B cell (primary cell): ENCODE results near the gene ZNF428. TPM values are rescaled to one million over a fixed set of nuclear protein-coding genes. Genes with fewer than 3 reads are reported as not detected.
"Not testable (repeated sequence)": the region's sequence is repeated elsewhere in the genome, so short reads cannot be mapped to it uniquely, and the experiment has no call there.

ENCODE experiments used
- ATAC-seq: fragments of 200-7000 bp; cut with Tn5 transposase; one replicate; pipeline ENCODE4 v1.10.0; 2021; ENCODE audit warnings: low read depth, mild to moderate bottlenecking, moderate number of reproducible peaks, moderate library complexity
- CTCF ChIA-PET: fragments of 350-600 bp; sonication (Branson Sonifier 250); formaldehyde crosslinking; loops from one replicate; lab custom pipeline; 2021; ENCODE audit warnings: antibody characterized with exemption, inconsistent platforms; lab: Charles Lee
- POLR2A ChIA-PET: fragments of 350-600 bp; sonication (Branson Sonifier 250); formaldehyde crosslinking; loops from one replicate; lab custom pipeline; 2021; ENCODE audit warnings: antibody characterized with exemption; lab: Charles Lee
- DNase-seq: peaks from one replicate; pipeline ENCODE4 v3.0.0; 2013
- H2AFZ ChIP-seq: 2 replicates; pipeline ENCODE4 v1.6.1; 2012; ENCODE audit warnings: mild to moderate bottlenecking, low read depth, low read length; ENCODE audit not compliant: insufficient read depth, poor library complexity, severe bottlenecking
- H3K27ac ChIP-seq, 2 donors: 1 replicate in 1 of 2; 2 replicates in 1 of 2; pipeline ENCODE4 v1.5.1; 2012 to 2013; ENCODE audit warnings: low read length in 2 of 2, mild to moderate bottlenecking in 2 of 2, moderate library complexity in 1 of 2
- H3K27me3 ChIP-seq, 4 experiments: fragments of 200-600 bp in 1 of 4; sonication (generic) in 1 of 4; replicated peaks in 1 of 4; 1 replicate in 2 of 4; 2 replicates in 2 of 4; pipeline versions ENCODE4 v1.6.1 to v1.7.0; 2013 to 2016; ENCODE audit warnings: low read length in 3 of 4, mild to moderate bottlenecking in 2 of 4, mixed read lengths in 1 of 4, moderate library complexity in 1 of 4; ENCODE audit not compliant: insufficient read depth in 4 of 4, control insufficient read depth in 3 of 4; ENCODE audit errors: control extremely low read depth in 1 of 4
- H3K36me3 ChIP-seq, 2 experiments: replicated peaks in 1 of 2; 1 replicate in 1 of 2; 2 replicates in 1 of 2; pipeline versions ENCODE4 v1.6.1 to v1.7.1; 2013; ENCODE audit warnings: low read length in 1 of 2; ENCODE audit not compliant: insufficient read depth in 2 of 2, control insufficient read depth in 1 of 2; ENCODE audit errors: control extremely low read depth in 1 of 2, extremely low read depth in 1 of 2
- H3K4me1 ChIP-seq, 2 donors: fragments of 200-600 bp in 1 of 2; sonication (generic) in 1 of 2; 1 replicate in 1 of 2; 2 replicates in 1 of 2; pipeline versions ENCODE4 v1.5.1 to v1.6.1; 2013 to 2017; ENCODE audit warnings: low read length in 2 of 2; ENCODE audit not compliant: control insufficient read depth in 2 of 2, insufficient read depth in 2 of 2
- H3K4me2 ChIP-seq: replicated peaks from 2 replicates; pipeline ENCODE3; 2012; ENCODE audit warnings: mild to moderate bottlenecking, low read depth, low read length; ENCODE audit not compliant: poor library complexity, severe bottlenecking
- H3K4me3 ChIP-seq, 5 experiments: fragments of 200-600 bp in 1 of 5; sonication (generic) in 1 of 5; 1 replicate in 3 of 5; 2 replicates in 2 of 5; pipeline versions ENCODE4 v1.5.1 to v1.7.0; 2011 to 2016; ENCODE audit warnings: low read length in 4 of 5, mild to moderate bottlenecking in 4 of 5, low read depth in 2 of 5, control low read depth in 1 of 5, moderate library complexity in 1 of 5; ENCODE audit not compliant: insufficient read depth in 1 of 5; ENCODE audit errors: control extremely low read depth in 1 of 5, extremely low read depth in 1 of 5
- H3K79me2 ChIP-seq: fragments of 200-600 bp; sonication (generic); one replicate; pipeline ENCODE4 v1.6.0; 2016; ENCODE audit warnings: low read length; ENCODE audit not compliant: control insufficient read depth, insufficient read depth
- H3K9ac ChIP-seq: fragments of 200-600 bp; sonication (generic); 2 replicates; pipeline ENCODE4 v1.6.1; 2017; ENCODE audit warnings: mild to moderate bottlenecking, low read length, moderate library complexity
- H3K9me3 ChIP-seq, 3 donors: one replicate each; pipeline versions ENCODE4 v1.6.1 to v1.7.1; 2013; ENCODE audit warnings: low read length in 2 of 3; ENCODE audit not compliant: control insufficient read depth in 2 of 3, insufficient read depth in 1 of 3; ENCODE audit errors: control extremely low read depth in 1 of 3
- H4K20me1 ChIP-seq: 2 replicates; pipeline ENCODE4 v1.6.0; 2012; ENCODE audit warnings: mild to moderate bottlenecking, low read length; ENCODE audit not compliant: insufficient read depth, control insufficient read depth, poor library complexity, severe bottlenecking
- H3K27ac Mint-ChIP-seq: one replicate; pipeline ENCODE4 v1.8.0; 2021; ENCODE audit warnings: mixed read lengths
- H3K27me3 Mint-ChIP-seq: one replicate; pipeline ENCODE4 v1.8.0; 2021; ENCODE audit warnings: mixed read lengths
- H3K4me1 Mint-ChIP-seq: one replicate; pipeline ENCODE4 v1.8.0; 2021; ENCODE audit warnings: mixed read lengths
- H3K4me3 Mint-ChIP-seq: one replicate; pipeline ENCODE4 v1.8.0; 2021; ENCODE audit warnings: mixed read lengths
- H3K9me3 Mint-ChIP-seq: one replicate; pipeline ENCODE4 v1.8.0; 2022; ENCODE audit warnings: mixed read lengths; ENCODE audit not compliant: insufficient read depth
- CTCF ChIP-seq: fragments of 200-600 bp; IDR thresholded peaks from one replicate; pipeline ENCODE4 v1.8.0; 2022; ENCODE audit warnings: antibody characterized with exemption, mild to moderate bottlenecking
- EZH2 ChIP-seq: IDR thresholded peaks from 2 replicates; pipeline ENCODE4 v1.6.1; 2012; ENCODE audit warnings: borderline replicate concordance, low read depth, mild to moderate bottlenecking, moderate library complexity, low read length; ENCODE audit not compliant: insufficient read depth, poor library complexity, severe bottlenecking
- WGBS: methylation state at CpG from one replicate; pipeline ENCODE4 v1.1.5; 2013; ENCODE audit warnings: missing lambda C conversion rate; ENCODE audit not compliant: insufficient coverage; 5-methylcytosine and 5-hydroxymethylcytosine counted together
- intact Hi-C: fragments of 100-400 bp; cut with micrococcal nuclease; formaldehyde crosslinking; loops from one replicate; pipeline ENCODE4 v1.10.0; 2022
- polyA plus RNA-seq: library from polyadenylated mRNA; depleted of rRNA; stranded (reverse); fragments of >200 nt; gene quantifications from 2 replicates; pipeline ENCODE4 v1.2.3, GENCODE V29; 2012
- total RNA-seq, 2 donors: library from RNA; stranded (reverse); fragments of 120-200 nt in 1 of 2; gene quantifications; 1 replicate in 1 of 2; 2 replicates in 1 of 2; pipeline versions ENCODE4 v1.2.3 to v1.2.4, GENCODE V29; 2013 to 2022

Gene ZNF428
- total and polyA plus RNA-seq, 2 donors (not counting 1 experiment from before 2014, with no cell fraction given), result 16.9 to 19.7 TPM

DNA sequence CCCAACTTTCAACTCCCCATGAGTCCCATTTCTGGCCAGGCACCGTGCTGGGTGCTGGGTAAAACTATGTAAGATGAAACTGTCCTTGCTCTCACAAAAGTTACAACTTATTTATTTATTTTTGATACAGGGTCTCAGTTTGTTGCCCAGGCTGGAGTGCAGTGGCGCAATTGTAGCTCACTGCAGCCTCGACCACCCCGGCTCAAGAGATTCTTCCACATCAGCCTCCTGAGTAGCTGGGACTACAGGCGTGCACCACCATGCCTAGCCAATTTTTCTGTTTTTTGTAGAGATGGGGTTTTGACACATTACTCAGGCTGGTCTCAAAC, 33.1 kb upstream of the ZNF428 start:
- Histone ChIP-seq H3K9ac (no peak overlapping the region), H3K36me3 (no peaks in the 10 kb centered on the region), H3K4me2 (no peak overlapping the region), H3K79me2 (no peaks in the 10 kb centered on the region), H3K4me3 (no peak overlapping the region), H3K27ac (no peak overlapping the region), H3K9me3 (peaks cover 0 to 10% (median 0%) of the 10 kb centered on the region in 3 donors), H2AFZ (no peak overlapping the region), H3K4me1 (peaks cover 0 to 5% of the 10 kb centered on the region in 2 donors), H4K20me1 (no peaks in the 10 kb centered on the region), H3K27me3 (no peaks in the 10 kb centered on the region)
- H3K27me3 Mint-ChIP-seq, result no peaks in the 10 kb centered on the region
- intact Hi-C loops, result loop anchor here (1.0 kb wide), 1 partner anchor 97 kb away; no protein-coding TSS in a partner anchor
- 92% methylated on average over 4 of the region's 5 CpGs for WGBS
- ATAC-seq (no peak), DNase-seq (no peak)
- TF ChIP-seq CTCF (peak; percentile 41), EZH2 (no peak)
- CTCF ChIA-PET, result interaction anchor here (0.6 to 4.2 kb wide), 14 partner anchors 11 to 220 kb away, joined by 3 to 31 read pairs (median 3); partner anchors contain the start of genes IRGQ, PLAUR and ZNF575
- H3K9me3 Mint-ChIP-seq, result no peaks in the 10 kb centered on the region
- H3K27ac Mint-ChIP-seq, result no peak overlapping the region
- POLR2A ChIA-PET, result no interaction called here
- no peak overlapping the region for H3K4me3 Mint-ChIP-seq
- H3K4me1 Mint-ChIP-seq, result peaks cover 3% of the 10 kb centered on the region

DNA sequence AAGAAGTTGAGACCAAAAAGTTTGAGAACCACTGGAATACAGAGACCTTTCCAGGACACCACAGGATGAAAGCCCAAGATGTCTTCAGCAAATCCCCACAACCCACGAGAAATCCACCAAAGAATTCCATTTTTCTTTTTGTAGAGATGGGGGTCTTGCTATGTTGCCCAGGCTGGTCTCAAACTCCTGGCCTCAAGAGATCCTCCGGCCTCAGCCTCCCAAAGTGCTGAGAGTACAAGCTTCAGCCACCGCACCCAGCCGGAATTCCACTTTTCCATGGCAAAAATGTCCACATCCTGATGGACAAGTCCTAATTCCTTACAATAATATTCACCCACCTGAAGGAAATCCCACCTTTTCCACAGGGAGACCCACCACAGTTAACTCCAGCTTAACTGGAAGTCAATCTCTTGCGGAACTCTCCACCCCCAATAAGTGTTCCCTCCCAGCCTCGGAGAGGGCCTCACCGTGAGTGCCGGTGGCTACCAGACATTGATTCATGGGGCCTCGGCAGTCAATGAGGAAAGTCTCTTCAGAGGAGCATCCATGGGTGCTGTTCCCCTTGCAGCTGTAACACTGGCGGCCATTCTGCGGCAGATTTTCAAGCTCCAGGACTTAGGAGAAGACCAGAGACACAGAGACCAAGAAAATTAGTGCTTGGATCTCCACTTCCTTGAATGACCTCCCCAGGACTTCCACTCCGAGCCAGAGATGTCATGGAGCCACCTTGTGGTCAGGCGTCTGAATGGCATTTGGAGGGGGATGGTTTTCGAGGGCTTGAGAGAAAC, 32.5 kb upstream of the ZNF428 start:
- DNase-seq, result peak; percentile 75
- ChIA-PET CTCF (interaction anchor here (0.6 to 4.2 kb wide), 15 partner anchors 11 to 220 kb away, joined by 3 to 31 read pairs (median 3); partner anchors contain the start of genes IRGQ, PLAUR and ZNF575), POLR2A (no interaction called here)
- no peak overlapping the region for H3K4me2 ChIP-seq
- H3K27ac ChIP-seq, result no peak overlapping the region
- Mint-ChIP-seq H3K9me3 (no peaks in the 10 kb centered on the region), H3K27me3 (no peaks in the 10 kb centered on the region), H3K4me1 (peaks cover 3% of the 10 kb centered on the region), H3K4me3 (no peak overlapping the region), H3K27ac (no peak overlapping the region)
- H4K20me1 ChIP-seq, result no peaks in the 10 kb centered on the region
- no peaks in the 10 kb centered on the region for H3K79me2 ChIP-seq
- TF ChIP-seq EZH2, result no peak
- TF ChIP-seq CTCF, result peak; percentile 72
- peak; percentile 54 for ATAC-seq
- no peak overlapping the region for H3K9ac ChIP-seq
- H3K4me1 ChIP-seq, result peaks cover 0 to 5% of the 10 kb centered on the region in 2 donors
- H3K9me3 ChIP-seq, result peaks cover 0 to 6% (median 0%) of the 10 kb centered on the region in 3 donors
- intact Hi-C loops, result loop anchor here (1.0 kb wide), 1 partner anchor 97 kb away; no protein-coding TSS in a partner anchor
- peak overlapping the region; percentile 11 for H2AFZ ChIP-seq
- H3K4me3 ChIP-seq, result no peak overlapping the region
- no peaks in the 10 kb centered on the region for H3K36me3 ChIP-seq
- WGBS, result 90% methylated on average over 9 of the region's 14 CpGs
- H3K27me3 ChIP-seq, result no peaks in the 10 kb centered on the region

DNA sequence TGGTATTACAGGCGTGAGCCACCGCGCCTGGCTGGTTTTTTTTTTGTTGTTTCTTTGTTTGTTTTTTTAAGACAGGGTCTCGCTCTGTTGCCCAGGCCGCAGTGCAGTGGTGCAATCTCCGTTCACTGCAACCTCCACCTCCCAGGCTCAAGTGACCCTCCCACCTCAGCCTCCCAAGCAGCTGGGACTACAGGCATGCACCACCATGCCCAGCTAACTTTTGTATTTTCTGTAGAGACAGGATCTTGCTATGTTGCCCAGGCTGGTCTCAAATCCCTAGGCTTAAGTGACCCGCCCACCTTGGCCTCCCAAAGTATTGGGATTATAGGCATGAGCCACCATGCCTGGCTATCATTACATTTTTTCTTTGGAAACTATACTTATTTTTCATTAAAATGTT, 30.8 kb upstream of the ZNF428 start:
- DNase-seq, H3K9me3 Mint-ChIP-seq, H3K27me3 Mint-ChIP-seq, H3K27me3 ChIP-seq, H3K27ac ChIP-seq, H3K4me2 ChIP-seq, H3K4me1 Mint-ChIP-seq, H2AFZ ChIP-seq, H3K4me3 ChIP-seq, H3K79me2 ChIP-seq, intact Hi-C loops, ATAC-seq, POLR2A ChIA-PET, H3K9me3 ChIP-seq, H3K4me1 ChIP-seq, H4K20me1 ChIP-seq, H3K27ac Mint-ChIP-seq, H3K4me3 Mint-ChIP-seq, H3K9ac ChIP-seq, H3K36me3 ChIP-seq: not testable (repeated sequence)
- CTCF ChIA-PET, result interaction anchor here (0.9 to 3.7 kb wide), 3 partner anchors 22 to 203 kb away, joined by 3 to 22 read pairs (median 6); no protein-coding TSS in a partner anchor
- no CpG with 5 or more reads among the region's 7 CpGs for WGBS
